ENCODE data around the gene SLC13A3. TPM values are rescaled to one million over a fixed set of nuclear protein-coding genes. Genes with fewer than 3 reads are reported as not detected.

Gene SLC13A3
- total and polyA plus RNA-seq, 4 donors, result 1.5 to 10.7 (median 8.3) TPM

DNA sequence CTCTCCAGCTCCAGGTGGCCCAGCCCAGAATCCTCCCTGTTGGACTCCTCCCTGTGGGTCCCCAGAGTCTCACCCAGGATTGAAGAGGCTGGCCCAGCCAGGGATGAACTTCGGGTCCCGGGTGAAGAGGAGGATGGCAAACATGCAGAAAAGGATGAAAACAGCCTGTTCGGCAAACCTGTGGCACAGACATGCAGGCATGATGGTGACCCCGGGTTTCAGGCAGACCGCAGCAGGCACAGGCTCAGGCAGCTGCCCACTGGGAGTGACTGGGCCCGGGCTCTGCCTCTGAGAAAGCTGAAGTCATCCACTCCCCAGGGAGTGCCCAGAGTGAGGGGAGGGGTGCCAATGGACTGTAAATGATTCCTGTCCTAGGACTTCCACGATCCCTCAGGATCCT is 63.3 kb downstream of the SLC13A3 start:
- TF ChIP-seq SP1 (IDR thresholded peaks at IDR 0.05) (no peak), HNF4G (IDR thresholded peaks at IDR 0.05) (no peak), EGR1 (IDR thresholded peaks at IDR 0.05; ENCODE audit: low read depth in 2 of 2) (no peak), RAD21 (IDR thresholded peaks at IDR 0.05) (no peak), YY1 (IDR thresholded peaks at IDR 0.05) (no peak), GABPA (IDR thresholded peaks at IDR 0.05 in 1 of 2, conservative IDR thresholded peaks at IDR 0.05 in 1 of 2) (no peak), HNF4A (conservative IDR thresholded peaks at IDR 0.05) (no peak), JUND (IDR thresholded peaks at IDR 0.05) (no peak), RXRA (IDR thresholded peaks at IDR 0.05) (no peak), FOXA2 (IDR thresholded peaks at IDR 0.05) (no peak), NR2F2 (IDR thresholded peaks at IDR 0.05) (no peak), REST (IDR thresholded peaks at IDR 0.05) (no peak), FOXA1 (IDR thresholded peaks at IDR 0.05) (no peak), TAF1 (conservative IDR thresholded peaks at IDR 0.05) (no peak), ZBTB33 (IDR thresholded peaks at IDR 0.05) (no peak)
- TF ChIP-seq, protein P1, sequence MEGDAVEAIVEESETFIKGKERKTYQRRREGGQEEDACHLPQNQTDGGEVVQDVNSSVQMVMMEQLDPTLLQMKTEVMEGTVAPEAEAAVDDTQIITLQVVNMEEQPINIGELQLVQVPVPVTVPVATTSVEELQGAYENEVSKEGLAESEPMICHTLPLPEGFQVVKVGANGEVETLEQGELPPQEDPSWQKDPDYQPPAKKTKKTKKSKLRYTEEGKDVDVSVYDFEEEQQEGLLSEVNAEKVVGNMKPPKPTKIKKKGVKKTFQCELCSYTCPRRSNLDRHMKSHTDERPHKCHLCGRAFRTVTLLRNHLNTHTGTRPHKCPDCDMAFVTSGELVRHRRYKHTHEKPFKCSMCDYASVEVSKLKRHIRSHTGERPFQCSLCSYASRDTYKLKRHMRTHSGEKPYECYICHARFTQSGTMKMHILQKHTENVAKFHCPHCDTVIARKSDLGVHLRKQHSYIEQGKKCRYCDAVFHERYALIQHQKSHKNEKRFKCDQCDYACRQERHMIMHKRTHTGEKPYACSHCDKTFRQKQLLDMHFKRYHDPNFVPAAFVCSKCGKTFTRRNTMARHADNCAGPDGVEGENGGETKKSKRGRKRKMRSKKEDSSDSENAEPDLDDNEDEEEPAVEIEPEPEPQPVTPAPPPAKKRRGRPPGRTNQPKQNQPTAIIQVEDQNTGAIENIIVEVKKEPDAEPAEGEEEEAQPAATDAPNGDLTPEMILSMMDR (IDR thresholded peaks at IDR 0.05; ENCODE audit: low read depth, low read length, missing input control), result no peak
- TF ChIP-seq, protein P2, sequence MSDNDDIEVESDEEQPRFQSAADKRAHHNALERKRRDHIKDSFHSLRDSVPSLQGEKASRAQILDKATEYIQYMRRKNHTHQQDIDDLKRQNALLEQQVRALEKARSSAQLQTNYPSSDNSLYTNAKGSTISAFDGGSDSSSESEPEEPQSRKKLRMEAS (IDR thresholded peaks at IDR 0.05), result no peak
- TF ChIP-seq, protein P3, sequence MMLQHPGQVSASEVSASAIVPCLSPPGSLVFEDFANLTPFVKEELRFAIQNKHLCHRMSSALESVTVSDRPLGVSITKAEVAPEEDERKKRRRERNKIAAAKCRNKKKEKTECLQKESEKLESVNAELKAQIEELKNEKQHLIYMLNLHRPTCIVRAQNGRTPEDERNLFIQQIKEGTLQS (IDR thresholded peaks at IDR 0.05), result no peak
- Histone ChIP-seq H3K9me3 (ENCODE audit: control insufficient read depth in 4 of 4, low read length in 3 of 4) (no peaks in the 10 kb centered on the region), H3K27ac (ENCODE audit: low read depth in 1 of 2, low read length in 2 of 2) (no peak overlapping the region), H3K27me3 (ENCODE audit: control insufficient read depth in 4 of 4, insufficient read depth in 4 of 4, low read length in 3 of 4) (no peaks in the 10 kb centered on the region), H3K9ac (ENCODE audit: low read depth in 1 of 2, low read length in 2 of 2) (no peak overlapping the region), H3K4me1 (ENCODE audit: control insufficient read depth in 4 of 4, insufficient read depth in 4 of 4, low read length in 3 of 4) (no peaks in the 10 kb centered on the region), H3K36me3 (ENCODE audit: control insufficient read depth in 4 of 4, insufficient read depth in 3 of 4, low read depth in 1 of 4, low read length in 3 of 4) (no peaks in the 10 kb centered on the region), H3K4me3 (ENCODE audit: low read depth in 1 of 3, low read length in 3 of 3) (no peak overlapping the region)
- 86% methylated on average over 7 of the region's 7 CpGs for WGBS
- no peak for DNase-seq (ENCODE audit: low spot score)

Measured in liver (tissue), 9 donors.